HG03575 (cell line): ENCODE measurements around the gene RYR1.

Experiments
- ATAC-seq: cut with Tn5 transposase; IDR thresholded peaks from one replicate; pipeline ENCODE4 v1.9.1; 2021; ENCODE audit not compliant: unreplicated experiment, insufficient number of reproducible peaks, low FRiP score; ENCODE audit errors: extremely low read depth

RYR1 gene

GRCh38 chr19:38433268-38433733 is at the start of gene RYR1:
TSS of gene RYR1 (plus strand) at chr19:38433691. CDS start at chr19:38433830, 139 bp downstream.
- no peak for ATAC-seq

- ATAC-seq = no peak
Measured at GRCh38 chr19:38383743-38384142, 49.7 kb upstream of the RYR1 start.

- ATAC-seq = no peak
Measured at GRCh38 chr19:38384209-38385027, 49.1 kb upstream of the RYR1 start.

GRCh38 chr19:38385057-38385803 is 48.3 kb upstream of the RYR1 start:
- no peak for ATAC-seq

GRCh38 chr19:38385804-38386257 is 47.7 kb upstream of the RYR1 start:
- no peak for ATAC-seq

GRCh38 chr19:38386300-38386970 is 47.1 kb upstream of the RYR1 start:
- ATAC-seq = no peak

GRCh38 chr19:38386971-38387549 is 46.4 kb upstream of the RYR1 start:
- no peak for ATAC-seq

GRCh38 chr19:38387550-38388348 is 45.7 kb upstream of the RYR1 start, which contains the start of gene GGN:
TSS of gene GGN (minus strand) at chr19:38388034. CDS start at chr19:38387261, 773 bp downstream.
- no peak for ATAC-seq

GRCh38 chr19:38388349-38389100 is 45.0 kb upstream of the RYR1 start, which contains the start of gene SPRED3:
TSS of gene SPRED3 (plus strand) at chr19:38388697. CDS start at chr19:38390303, 1,606 bp downstream.
- no peak for ATAC-seq

GRCh38 chr19:38389101-38389925 is 44.2 kb upstream of the RYR1 start:
- ATAC-seq = no peak

GRCh38 chr19:38389957-38390924 is 43.2 kb upstream of the RYR1 start:
- no peak for ATAC-seq

- ATAC-seq = no peak
Measured at GRCh38 chr19:38391911-38392464, 41.5 kb upstream of the RYR1 start.

GRCh38 chr19:38392707-38393308 is 40.7 kb upstream of the RYR1 start:
- no peak for ATAC-seq

GRCh38 chr19:38394488-38394887 is 39.0 kb upstream of the RYR1 start:
- no peak for ATAC-seq
